UCSD-AML1 (cell line): ENCODE results near the gene CEACAM4.
"Not testable (repeated sequence)": the region's sequence is repeated elsewhere in the genome, so short reads cannot be mapped to it uniquely, and the experiment has no call there.

Experiments
- DNase-seq: peaks from one replicate; lab custom pipeline; 2025; ENCODE audit not compliant: unreplicated experiment; lab: John Stamatoyannopoulos, UW

Gene CEACAM4

GRCh38 chr19:41626877-41627276, at the start of gene CEACAM4:
Gene CEACAM4, minus strand, starts transcription at chr19:41627074. Its CDS starts 111 bp downstream, at chr19:41626963.
- DNase-seq: peak; percentile 58

- no peak for DNase-seq
Observed at GRCh38 chr19:41671486-41671885, 44.6 kb upstream of the CEACAM4 start.

GRCh38 chr19:41670755-41671154, 43.9 kb upstream of the CEACAM4 start:
- DNase-seq: no peak

DNA sequence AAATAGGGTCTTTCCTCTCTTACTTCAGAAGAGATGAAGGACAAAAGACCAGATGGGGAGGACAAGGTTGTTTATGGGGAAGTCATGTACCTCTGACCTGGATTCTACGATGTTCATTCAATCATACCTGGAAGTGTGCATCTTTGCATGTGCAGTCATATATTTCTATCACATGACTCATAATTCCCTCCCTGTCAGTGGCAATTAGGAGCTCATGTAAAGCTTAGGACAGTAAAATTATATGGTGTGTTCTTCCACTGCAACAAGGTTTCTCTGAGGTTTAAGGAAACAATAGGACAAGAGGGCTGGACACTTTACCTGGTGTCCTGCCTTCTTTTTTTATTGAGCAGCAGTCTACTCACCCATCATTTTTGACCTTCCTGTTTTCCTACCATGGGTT, 41.4 kb upstream of the CEACAM4 start:
- DNase-seq: no peak

DNA sequence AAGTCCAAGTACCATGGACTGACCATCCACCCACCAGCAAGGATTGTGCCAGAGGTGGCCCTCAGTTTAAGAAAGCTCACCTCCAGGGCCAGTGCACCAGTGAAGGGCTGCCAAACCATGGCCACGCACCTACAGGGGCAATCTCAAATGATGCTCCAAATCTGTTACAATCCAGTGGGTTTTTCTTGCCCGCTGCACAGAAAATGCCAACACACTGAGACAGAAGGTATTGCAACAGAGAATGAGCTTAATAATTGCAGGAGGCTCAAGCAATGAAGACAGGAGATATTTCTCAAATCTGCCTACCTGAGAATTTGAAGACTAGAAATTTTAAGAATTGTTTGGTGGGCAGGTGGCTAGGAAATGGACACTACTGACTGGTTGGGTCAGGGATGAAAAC, 39.2 kb upstream of the CEACAM4 start:
- DNase-seq: no peak

- peak; percentile 28 for DNase-seq
Observed at GRCh38 chr19:41657157-41657556, 30.3 kb upstream of the CEACAM4 start.

- not testable (repeated sequence) for DNase-seq
Observed at GRCh38 chr19:41656756-41657155, 29.9 kb upstream of the CEACAM4 start.

- no peak for DNase-seq
Observed at GRCh38 chr19:41652250-41652649, 25.4 kb upstream of the CEACAM4 start.

DNA sequence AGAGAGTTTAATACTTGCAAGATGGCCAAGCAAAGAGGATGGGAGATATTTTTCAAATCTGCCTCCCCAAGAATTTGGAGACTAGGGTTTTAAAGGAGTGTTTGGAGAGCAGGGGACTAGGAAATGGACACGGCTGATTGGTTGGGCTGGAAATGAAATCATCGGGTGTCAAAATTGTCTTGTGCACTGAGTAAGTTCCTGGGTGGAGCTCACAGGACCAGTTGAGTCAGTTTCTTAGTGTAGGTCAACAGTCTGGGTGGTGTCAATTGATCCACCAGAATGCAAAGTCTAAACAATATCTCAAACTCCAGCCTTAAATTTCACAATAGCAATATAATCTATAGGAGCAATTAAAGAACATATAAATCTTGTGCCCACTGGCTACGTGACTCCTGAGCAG, 23.0 kb upstream of the CEACAM4 start:
- DNase-seq: no peak

GRCh38 chr19:41646589-41647204, 19.8 kb upstream of the CEACAM4 start:
- peak; percentile 52 for DNase-seq

DNA sequence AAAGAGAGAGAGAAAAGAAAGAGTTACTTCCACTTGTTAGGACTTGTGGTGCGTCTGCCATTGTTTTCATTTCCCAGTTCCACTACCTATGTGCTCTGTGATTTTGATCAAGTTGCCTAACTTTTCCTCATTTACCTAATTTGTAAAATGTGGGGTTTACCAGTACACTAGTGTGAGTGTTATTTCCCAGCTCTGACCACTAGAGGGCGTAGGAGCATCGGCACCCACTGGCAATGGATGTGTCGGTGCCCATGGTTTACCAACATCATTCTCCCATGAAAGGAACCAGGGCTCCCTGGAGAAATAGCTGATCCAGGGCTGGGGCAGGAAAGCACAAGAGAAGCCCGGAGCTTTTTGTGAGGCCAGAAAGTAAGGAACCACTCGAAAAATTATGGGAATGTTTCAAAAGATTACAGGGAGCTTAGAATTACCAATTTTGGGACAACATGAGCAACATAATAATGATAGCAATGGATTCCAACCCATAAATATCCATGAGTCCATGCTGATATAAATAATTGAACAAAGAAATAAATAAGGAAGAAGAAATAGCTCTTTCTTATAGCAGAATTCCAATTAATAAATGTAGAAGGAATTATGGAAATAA, 15.1 kb upstream of the CEACAM4 start:
- peak; percentile 42 for DNase-seq

- DNase-seq: no peak
Observed at GRCh38 chr19:41638641-41639081, 11.8 kb upstream of the CEACAM4 start.

- DNase-seq: no peak
Observed at GRCh38 chr19:41637484-41637883, 10.6 kb upstream of the CEACAM4 start.

DNA sequence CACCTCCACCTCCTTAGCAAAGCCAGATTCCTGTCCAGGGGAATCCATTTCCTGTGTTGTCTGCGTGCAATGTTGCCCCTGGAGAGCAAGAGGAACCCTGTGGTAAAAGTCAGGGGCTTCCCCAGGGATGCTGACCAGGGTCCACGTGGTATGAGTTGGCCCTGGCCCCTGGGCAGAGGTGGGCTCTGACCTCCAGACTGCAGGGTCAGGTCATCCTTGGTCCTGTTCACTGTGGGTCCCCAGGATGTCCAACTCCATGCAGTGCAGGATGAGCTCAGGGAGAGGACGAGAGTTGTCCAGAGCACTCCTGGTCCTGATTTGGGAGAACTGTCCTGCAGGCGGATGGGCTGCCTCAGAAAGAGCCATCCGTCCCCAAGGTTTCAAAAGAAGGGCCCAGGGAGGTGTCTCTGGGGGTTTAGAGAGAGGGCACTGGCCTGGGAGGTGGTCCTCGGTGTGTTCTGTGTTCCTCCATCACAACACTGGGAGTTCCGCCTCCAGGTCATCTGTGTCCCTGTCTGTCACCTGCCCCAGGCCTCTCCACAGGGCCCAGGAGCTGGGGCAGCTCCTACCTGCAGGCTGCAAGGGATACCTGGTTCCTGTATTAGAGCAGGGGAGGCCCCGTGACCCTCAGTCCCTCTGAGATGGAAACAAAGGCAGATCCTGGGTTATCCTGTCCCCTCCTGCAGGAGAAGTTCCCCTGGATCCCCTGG, 1.2 kb upstream of the CEACAM4 start:
- no peak for DNase-seq

GRCh38 chr19:41626278-41626677, 596 bp downstream of the CEACAM4 start:
- DNase-seq: no peak

DNA sequence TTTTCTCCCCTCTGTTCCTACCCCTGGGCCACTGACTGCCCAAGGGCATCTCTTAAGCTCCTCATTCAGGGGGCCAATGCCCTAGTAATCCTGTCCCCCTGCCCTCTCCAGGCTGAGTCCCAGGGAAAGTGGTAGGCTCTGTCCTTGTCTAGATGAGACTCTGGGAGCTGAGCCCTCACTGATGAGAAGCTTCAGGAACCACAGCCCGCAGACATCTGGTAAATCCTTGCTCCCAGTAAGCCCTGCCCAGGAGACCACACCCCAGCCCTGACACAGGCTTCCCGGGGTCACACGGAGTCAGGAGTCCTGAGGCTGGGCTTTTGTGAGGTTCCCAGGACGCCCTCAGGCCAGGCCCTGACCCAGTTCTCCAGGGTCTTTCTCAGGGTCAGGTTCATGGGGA, 1.9 kb downstream of the CEACAM4 start:
- no peak for DNase-seq

DNA sequence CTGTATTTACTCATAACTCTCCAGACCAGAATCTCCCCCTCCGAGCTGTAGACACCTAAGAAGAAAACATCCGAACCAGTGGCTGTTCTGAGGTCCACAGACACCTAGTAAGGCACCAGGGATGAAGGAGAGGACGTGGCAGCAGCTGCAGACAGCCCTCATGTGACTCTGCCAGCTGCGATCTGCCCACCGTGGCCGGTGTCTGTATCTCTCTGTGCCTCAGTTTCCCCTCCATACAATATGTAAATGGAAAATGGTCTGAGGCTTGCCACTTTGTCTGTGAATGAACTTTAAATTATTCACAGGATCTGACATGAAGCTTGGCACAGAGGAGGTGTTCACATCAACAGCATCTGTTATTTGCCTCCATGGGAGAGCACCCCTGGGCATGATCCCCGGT, 2.4 kb downstream of the CEACAM4 start:
- no peak for DNase-seq

DNA sequence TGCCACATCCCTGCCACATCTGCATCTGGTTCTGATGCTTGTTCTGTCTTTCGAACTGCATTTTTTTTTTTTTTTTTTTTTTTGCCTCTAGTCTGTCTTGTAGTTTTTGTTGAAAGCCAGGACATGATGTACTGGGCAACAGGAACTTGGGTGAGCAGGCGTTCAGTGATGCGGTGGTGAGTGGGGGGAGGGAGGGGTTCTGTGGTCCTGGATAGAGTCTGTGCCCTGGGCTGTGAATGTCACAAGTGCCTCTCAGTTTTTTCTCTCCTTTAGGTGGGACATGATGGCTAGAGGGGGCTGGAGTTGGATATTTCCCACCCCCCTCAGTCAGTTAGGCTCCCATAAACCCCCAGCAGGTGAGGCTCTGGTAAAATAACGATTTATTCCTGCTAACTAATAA, 3.5 kb downstream of the CEACAM4 start:
- no peak for DNase-seq

GRCh38 chr19:41621654-41622053, 5.2 kb downstream of the CEACAM4 start:
- DNase-seq: peak; percentile 55

- no peak for DNase-seq
Observed at GRCh38 chr19:41621226-41621625, 5.6 kb downstream of the CEACAM4 start.

GRCh38 chr19:41620171-41620570, 6.7 kb downstream of the CEACAM4 start:
- DNase-seq: no peak

GRCh38 chr19:41619018-41619556, 7.8 kb downstream of the CEACAM4 start:
- DNase-seq: peak; percentile 21
